GM19099 (cell line): ENCODE data around the gene SHANK3.

Source experiments
- POLR2A ChIP-seq: IDR thresholded peaks from 3 replicates; pipeline ENCODE4 v1.6.1; 2011; ENCODE audit warnings: low read depth; ENCODE audit not compliant: insufficient read length; ENCODE audit errors: extremely low read depth

SHANK3 gene

GRCh38 chr22:50710886-50711285 is 38.3 kb downstream of the SHANK3 start:
- TF ChIP-seq POLR2A: no peak

- no peak for TF ChIP-seq POLR2A
Observed at GRCh38 chr22:50711446-50712340, 39.1 kb downstream of the SHANK3 start.

GRCh38 chr22:50712341-50713007 is 39.9 kb downstream of the SHANK3 start:
- TF ChIP-seq POLR2A: no peak

- no peak for TF ChIP-seq POLR2A
Observed at GRCh38 chr22:50713008-50713385, 40.4 kb downstream of the SHANK3 start.

- no peak for TF ChIP-seq POLR2A
Observed at GRCh38 chr22:50713571-50714056, 41.0 kb downstream of the SHANK3 start.

- no peak for TF ChIP-seq POLR2A
Observed at GRCh38 chr22:50714150-50714549, 41.5 kb downstream of the SHANK3 start.

GRCh38 chr22:50714631-50715179 is 42.1 kb downstream of the SHANK3 start:
- TF ChIP-seq POLR2A: no peak

- TF ChIP-seq POLR2A: no peak
Observed at GRCh38 chr22:50715250-50715649, 42.6 kb downstream of the SHANK3 start.

GRCh38 chr22:50715776-50716175 is 43.2 kb downstream of the SHANK3 start:
- TF ChIP-seq POLR2A: no peak

- no peak for TF ChIP-seq POLR2A
Observed at GRCh38 chr22:50716290-50717024, 43.8 kb downstream of the SHANK3 start.

GRCh38 chr22:50717709-50718351 is 45.2 kb downstream of the SHANK3 start:
- no peak for TF ChIP-seq POLR2A

- TF ChIP-seq POLR2A: no peak
Observed at GRCh38 chr22:50718352-50718709, 45.7 kb downstream of the SHANK3 start.

- no peak for TF ChIP-seq POLR2A
Observed at GRCh38 chr22:50719814-50720300, 47.2 kb downstream of the SHANK3 start.

GRCh38 chr22:50720301-50721256 is 48.0 kb downstream of the SHANK3 start:
- no peak for TF ChIP-seq POLR2A

- TF ChIP-seq POLR2A: no peak
Observed at GRCh38 chr22:50721257-50721844, 48.7 kb downstream of the SHANK3 start.
